ENCODE results near the gene OR52K1. TPM values are rescaled to one million over a fixed set of nuclear protein-coding genes. Genes with fewer than 3 reads are reported as not detected.

The OR52K1 gene
- total and polyA plus RNA-seq, 2 experiments from 2014 or later, result not detected

DNA sequence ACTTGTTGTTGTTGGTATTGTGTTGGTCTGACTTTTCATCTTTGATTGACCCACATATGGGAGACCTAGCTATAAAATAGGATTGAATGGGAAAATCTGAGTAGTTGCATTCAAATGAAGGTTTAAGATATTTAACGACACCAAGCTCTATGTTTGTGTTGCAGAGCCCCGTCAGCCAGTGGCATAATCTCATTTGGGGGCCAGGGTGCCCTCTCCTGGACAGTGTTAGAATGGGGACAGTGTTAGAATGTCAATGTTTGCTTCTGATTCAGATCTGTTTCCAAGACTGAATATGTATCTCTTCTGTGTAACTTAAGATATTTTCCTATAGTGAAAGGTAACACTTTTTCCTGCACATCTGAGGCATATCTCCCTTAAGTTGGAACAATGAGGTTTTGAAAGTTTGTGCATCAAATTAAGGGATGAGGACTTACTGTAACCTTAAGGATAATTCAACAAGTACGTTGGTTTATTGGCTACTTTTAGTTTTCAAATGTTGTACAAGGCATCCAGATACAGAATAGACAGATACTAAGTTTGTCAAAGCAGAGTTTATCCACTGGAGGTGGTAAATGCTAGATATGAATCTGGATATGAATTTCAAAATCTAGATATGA lies 57.3 kb downstream of the OR52K1 start:
- Histone ChIP-seq H3K36me3 (ENCODE audit: low read depth) (no peaks in the 10 kb centered on the region), H3K4me1 (ENCODE audit: insufficient read depth) (no peaks in the 10 kb centered on the region), H3K79me2 (ENCODE audit: insufficient read depth) (no peaks in the 10 kb centered on the region), H3K4me2 (ENCODE audit: unreplicated experiment) (no peak overlapping the region), H3K9me3 (ENCODE audit: low read depth) (no peaks in the 10 kb centered on the region), H4K20me1 (ENCODE audit: insufficient read depth) (no peaks in the 10 kb centered on the region), H2AFZ (no peak overlapping the region), H3F3A (ENCODE audit: insufficient read depth) (no peaks in the 10 kb centered on the region), H3K27me3 (replicated peaks; ENCODE audit: insufficient read depth) (no peaks in the 10 kb centered on the region; the same call in 1 of the 2 replicates), H3K4me3 (no peak overlapping the region), H3K9ac (no peak overlapping the region), H3K9me2 (ENCODE audit: insufficient read depth) (no peaks in the 10 kb centered on the region), H3K27ac (no peak overlapping the region)
- TF ChIP-seq EZH2 (IDR thresholded peaks at IDR 0.05; ENCODE audit: insufficient read depth, poor library complexity, severe bottlenecking), result no peak
- no peak for TF ChIP-seq EZH2phosphoT487 (IDR thresholded peaks at IDR 0.05; ENCODE audit: insufficient read depth, low read depth)
- in situ Hi-C loops (cut with MboI), result no loop called here
- 20 to 26% methylated on average over 3 of the region's 3 CpGs for WGBS, 2 experiments (ENCODE audit: low coverage in 1 of 2, low lambda C conversion rate in 2 of 2, missing lambda C conversion rate in 2 of 2)
- DNase-seq, result peak; percentile 67

DNA sequence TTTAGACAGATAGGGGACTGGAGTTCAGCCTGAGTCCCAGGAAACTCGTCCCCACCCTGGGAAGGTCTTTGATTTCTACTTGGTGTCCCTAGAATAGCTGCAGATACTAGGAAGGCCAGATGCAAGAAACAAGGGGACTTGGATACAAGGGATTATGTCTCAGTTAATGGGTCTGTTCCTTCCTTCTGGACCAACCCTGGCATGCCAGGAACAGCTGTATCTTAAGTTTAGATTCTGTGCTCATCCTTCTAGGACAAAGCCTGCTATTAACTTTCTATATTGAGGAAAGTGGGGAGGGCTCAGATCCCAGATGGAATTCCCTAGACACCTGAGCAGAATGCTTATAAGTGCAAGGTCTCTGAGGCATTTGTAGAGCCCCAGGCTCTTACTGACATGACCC lies 58.6 kb downstream of the OR52K1 start:
- Histone ChIP-seq H3K4me1 (ENCODE audit: insufficient read depth) (no peaks in the 10 kb centered on the region), H3K27me3 (replicated peaks; ENCODE audit: insufficient read depth) (no peaks in the 10 kb centered on the region; the same call in 1 of the 2 replicates), H3K27ac (no peak overlapping the region), H3K4me3 (no peak overlapping the region), H3K4me2 (ENCODE audit: unreplicated experiment) (no peak overlapping the region), H3K9ac (no peak overlapping the region), H2AFZ (no peak overlapping the region), H3K9me3 (ENCODE audit: low read depth) (no peaks in the 10 kb centered on the region), H4K20me1 (ENCODE audit: insufficient read depth) (no peaks in the 10 kb centered on the region), H3K36me3 (ENCODE audit: low read depth) (no peaks in the 10 kb centered on the region), H3K9me2 (ENCODE audit: insufficient read depth) (no peaks in the 10 kb centered on the region), H3K79me2 (ENCODE audit: insufficient read depth) (no peaks in the 10 kb centered on the region), H3F3A (ENCODE audit: insufficient read depth) (no peaks in the 10 kb centered on the region)
- no peak for DNase-seq
- in situ Hi-C loops (cut with MboI), result no loop called here
- 0% methylated on average over 1 of the region's 1 CpG for WGBS, 2 experiments (ENCODE audit: low coverage in 1 of 2, low lambda C conversion rate in 2 of 2, missing lambda C conversion rate in 2 of 2)
- TF ChIP-seq EZH2phosphoT487 (IDR thresholded peaks at IDR 0.05; ENCODE audit: insufficient read depth, low read depth) (no peak), EZH2 (IDR thresholded peaks at IDR 0.05; ENCODE audit: insufficient read depth, poor library complexity, severe bottlenecking) (no peak)

Other genes starting within 250 kb of the OR52K1 start
- gene OR52B4, start 114.3 kb upstream of the OR52K1 start, total RNA-seq (2014; rRNA removed; shearing (Covaris generic)), result not detected in 2 replicates
- not detected in 2 replicates for gene OR52B4, start 114.3 kb upstream of the OR52K1 start, polyA plus RNA-seq (2016; fragmentation: Nextera tagmentation; extraction: Ambion mirVana)
- 9.5 and 11.6 TPM in 2 replicates for gene TRIM21, start 88.9 kb upstream of the OR52K1 start, total RNA-seq (2014; rRNA removed; shearing (Covaris generic))
- 11.2 and 12.9 TPM in 2 replicates for gene TRIM21, start 88.9 kb upstream of the OR52K1 start, polyA plus RNA-seq (2016; fragmentation: Nextera tagmentation; extraction: Ambion mirVana)
- not detected in 2 replicates for gene OR52K2, start 33.4 kb upstream of the OR52K1 start, total RNA-seq (2014; rRNA removed; shearing (Covaris generic))
- not detected in 2 replicates for gene OR52K2, start 33.4 kb upstream of the OR52K1 start, polyA plus RNA-seq (2016; fragmentation: Nextera tagmentation; extraction: Ambion mirVana)
- not detected in 2 replicates for gene OR52M1, start 62.5 kb downstream of the OR52K1 start, total RNA-seq (2014; rRNA removed; shearing (Covaris generic))
- not detected in 2 replicates for gene OR52M1, start 62.5 kb downstream of the OR52K1 start, polyA plus RNA-seq (2016; fragmentation: Nextera tagmentation; extraction: Ambion mirVana)
- gene OR52I2, start 99.1 kb downstream of the OR52K1 start, total RNA-seq (2014; rRNA removed; shearing (Covaris generic)), result not detected in 2 replicates
- not detected in 2 replicates for gene OR52I2, start 99.1 kb downstream of the OR52K1 start, polyA plus RNA-seq (2016; fragmentation: Nextera tagmentation; extraction: Ambion mirVana)
- not detected in 2 replicates for gene OR52I1, start 111.4 kb downstream of the OR52K1 start, total RNA-seq (2014; rRNA removed; shearing (Covaris generic))
- gene OR52I1, start 111.4 kb downstream of the OR52K1 start, polyA plus RNA-seq (2016; fragmentation: Nextera tagmentation; extraction: Ambion mirVana), result not detected in 2 replicates
- gene TRIM68, start 125.6 kb downstream of the OR52K1 start, total RNA-seq (2014; rRNA removed; shearing (Covaris generic)), result 15.2 and 19.2 TPM in 2 replicates
- gene TRIM68, start 125.6 kb downstream of the OR52K1 start, polyA plus RNA-seq (2016; fragmentation: Nextera tagmentation; extraction: Ambion mirVana), result 5.1 and 5.8 TPM in 2 replicates
- not detected in 2 replicates for gene OR51D1, start 154.8 kb downstream of the OR52K1 start, total RNA-seq (2014; rRNA removed; shearing (Covaris generic))
- not detected in 2 replicates for gene OR51D1, start 154.8 kb downstream of the OR52K1 start, polyA plus RNA-seq (2016; fragmentation: Nextera tagmentation; extraction: Ambion mirVana)
- not detected in 2 replicates for gene OR51E1, start 161.3 kb downstream of the OR52K1 start, total RNA-seq (2014; rRNA removed; shearing (Covaris generic))
- gene OR51E1, start 161.3 kb downstream of the OR52K1 start, polyA plus RNA-seq (2016; fragmentation: Nextera tagmentation; extraction: Ambion mirVana), result not detected in 2 replicates
- gene OR51E2, start 215.2 kb downstream of the OR52K1 start, total RNA-seq (2014; rRNA removed; shearing (Covaris generic)), result not detected in 2 replicates
- gene OR51E2, start 215.2 kb downstream of the OR52K1 start, polyA plus RNA-seq (2016; fragmentation: Nextera tagmentation; extraction: Ambion mirVana), result not detected in 2 replicates
- gene MMP26, start 222.1 kb downstream of the OR52K1 start, total RNA-seq (2014; rRNA removed; shearing (Covaris generic)), result not detected in 2 replicates
- gene MMP26, start 222.1 kb downstream of the OR52K1 start, polyA plus RNA-seq (2016; fragmentation: Nextera tagmentation; extraction: Ambion mirVana), result not detected in 2 replicates

Measured in GM23248 (cell line).